CD1c-positive myeloid dendritic cell (primary cell): ENCODE measurements around the gene LAMP5.
A peak's percentile ranks its signal among the peaks of the same experiment; 100 is the strongest.

Experiments
- DNase-seq: peaks from one replicate; pipeline ENCODE4 v3.0.0-alpha.2; 2016; ENCODE audit errors: extremely low spot score

LAMP5 gene

DNA sequence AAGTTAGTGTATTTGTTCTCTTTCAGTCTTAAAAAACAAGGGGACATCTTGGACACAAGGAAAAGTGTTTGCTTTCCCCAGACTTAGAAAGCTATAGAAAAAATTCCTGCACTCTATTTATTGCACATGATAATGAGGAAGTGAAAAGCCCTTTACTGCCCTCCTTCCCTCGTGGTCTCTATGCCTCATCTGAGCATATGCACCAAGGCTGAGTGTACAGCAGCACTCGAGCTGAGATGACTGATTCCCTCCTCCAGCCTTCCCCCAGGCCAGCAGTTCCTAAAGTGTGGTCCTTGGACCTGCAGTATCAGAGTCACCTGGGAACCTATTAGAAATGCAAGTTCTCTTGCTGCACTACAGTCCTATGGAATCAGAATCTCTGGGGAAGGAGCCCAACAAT lies 14.3 kb upstream of the LAMP5 start:
- peak; percentile 85 for DNase-seq

DNA sequence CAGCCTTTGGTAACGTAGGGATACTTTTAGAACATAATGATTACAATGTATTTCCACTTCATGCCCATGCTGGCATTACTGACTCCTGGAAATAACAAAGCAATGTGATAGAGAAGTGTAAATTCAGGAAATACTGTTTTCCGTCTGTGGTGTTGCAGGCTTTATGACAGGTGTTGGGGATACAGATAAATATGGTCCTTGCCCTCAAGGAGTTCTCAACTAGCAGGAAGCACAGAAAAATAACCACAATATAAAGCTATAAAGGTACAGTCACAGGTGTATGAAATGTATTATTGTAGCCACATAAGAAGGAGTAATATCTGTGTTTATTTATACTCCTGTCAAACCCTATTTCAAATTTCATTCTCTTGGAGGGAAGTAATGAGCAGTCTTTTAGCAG lies 12.9 kb upstream of the LAMP5 start:
- DNase-seq: no peak

GRCh38 chr20:9503526-9504245 lies 10.7 kb upstream of the LAMP5 start:
- DNase-seq: peak; percentile 73

DNA sequence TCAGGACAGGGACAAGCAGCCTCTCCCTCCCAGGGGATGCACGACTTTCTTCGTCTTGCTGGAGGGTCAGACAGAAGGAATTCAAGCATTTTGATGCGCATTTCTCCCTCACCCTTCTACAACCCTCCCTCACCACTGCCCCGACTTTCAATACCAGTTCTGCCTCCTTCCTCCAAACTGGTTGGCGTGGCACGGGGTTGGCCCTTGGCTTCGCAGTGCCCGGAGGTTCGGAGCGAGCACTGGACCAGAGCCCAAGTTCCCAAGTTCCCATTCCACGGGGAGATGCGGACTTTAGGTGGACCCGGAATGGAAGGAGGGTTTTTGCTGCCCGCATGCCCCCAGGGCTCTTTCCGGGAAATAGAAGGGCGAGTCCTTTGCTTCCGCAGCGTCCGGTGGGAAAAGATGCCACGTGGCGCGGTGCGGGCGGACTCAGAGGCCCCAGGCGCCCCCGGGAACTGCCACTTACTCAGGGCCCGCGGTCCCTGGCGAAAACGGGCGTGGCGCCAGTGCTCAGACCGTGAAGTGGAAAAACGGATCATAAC lies 8.0 kb upstream of the LAMP5 start:
- peak; percentile 42 for DNase-seq

GRCh38 chr20:9506964-9507369 lies 7.4 kb upstream of the LAMP5 start:
- DNase-seq: no peak

DNA sequence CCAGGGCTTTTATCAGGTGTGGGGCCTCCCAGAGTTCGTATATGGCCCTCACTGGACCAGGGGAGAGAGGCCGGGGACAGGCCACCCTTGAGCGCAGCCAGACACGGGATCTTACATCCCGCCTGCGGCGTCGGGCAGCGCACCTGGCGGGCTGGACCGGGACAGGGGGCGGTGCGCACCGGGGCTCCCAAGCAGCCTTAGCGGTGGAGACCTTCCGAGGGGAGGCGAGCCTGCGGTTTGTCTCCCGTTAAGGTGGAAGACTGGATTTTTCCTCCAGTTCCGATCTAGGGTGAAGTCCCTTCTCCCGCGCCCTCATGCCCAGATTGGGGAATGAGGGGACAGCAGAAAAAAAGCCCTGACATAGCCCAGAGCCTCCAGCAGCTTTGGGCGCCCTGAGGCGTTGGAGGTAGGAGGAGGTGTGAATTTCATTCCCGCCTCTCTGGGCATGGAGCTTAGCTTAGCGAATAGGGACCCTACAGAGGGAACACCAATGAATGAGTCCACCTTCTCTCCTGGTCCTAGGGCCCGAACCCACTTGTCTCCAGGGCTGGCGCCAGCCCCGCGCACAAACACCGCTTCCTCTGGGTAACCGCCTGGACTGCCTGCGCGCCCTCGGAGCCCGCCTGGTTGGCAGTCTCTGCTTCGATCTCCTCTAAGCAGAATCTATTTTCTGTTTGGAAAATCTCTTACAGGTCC lies 6.7 kb upstream of the LAMP5 start:
- DNase-seq: no peak

DNA sequence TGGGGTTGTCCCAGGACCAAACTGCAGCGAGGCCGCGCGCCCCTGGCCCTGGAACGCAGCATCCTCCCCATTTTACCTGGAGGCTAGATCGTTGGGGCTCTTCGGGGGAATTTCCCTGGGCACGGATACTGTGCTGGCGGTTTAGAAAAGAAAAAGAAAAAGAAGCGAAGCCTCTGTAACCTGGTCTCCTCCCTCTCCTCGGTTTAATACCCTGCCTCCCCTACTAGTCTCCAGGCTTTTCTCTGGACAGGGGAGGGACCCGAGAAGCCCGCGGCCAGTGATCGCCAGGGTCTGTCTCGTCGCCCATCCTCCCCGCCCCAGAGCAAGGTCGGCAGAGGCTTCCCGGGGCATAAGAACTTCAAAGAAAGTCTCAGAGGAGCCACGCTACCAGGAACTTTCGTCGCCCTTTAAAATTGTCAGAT lies 6.1 kb upstream of the LAMP5 start:
- no peak for DNase-seq

DNA sequence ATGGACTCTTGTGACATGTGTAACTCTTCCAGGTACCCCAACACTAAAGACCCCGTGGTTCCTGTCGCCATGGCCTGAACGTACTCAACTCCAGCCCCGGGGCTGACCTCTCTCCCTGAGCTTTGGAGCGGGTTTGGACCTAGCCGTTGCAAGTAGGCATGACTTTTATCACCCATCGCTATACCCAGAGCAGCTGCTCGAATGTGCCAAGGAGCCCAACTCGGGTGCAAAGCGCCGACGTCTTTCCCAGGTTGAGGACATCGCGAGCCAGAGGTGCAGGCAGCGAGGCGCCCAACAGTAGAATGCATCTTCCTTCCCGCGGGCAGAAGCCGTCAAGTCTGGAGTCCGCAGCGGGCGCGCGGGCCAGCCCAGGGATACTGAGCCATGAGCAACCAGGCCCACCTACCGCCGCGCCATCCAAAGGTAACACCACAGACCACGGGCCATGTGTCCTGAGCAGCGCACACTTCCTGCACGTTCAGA lies 5.7 kb upstream of the LAMP5 start:
- DNase-seq: no peak

DNA sequence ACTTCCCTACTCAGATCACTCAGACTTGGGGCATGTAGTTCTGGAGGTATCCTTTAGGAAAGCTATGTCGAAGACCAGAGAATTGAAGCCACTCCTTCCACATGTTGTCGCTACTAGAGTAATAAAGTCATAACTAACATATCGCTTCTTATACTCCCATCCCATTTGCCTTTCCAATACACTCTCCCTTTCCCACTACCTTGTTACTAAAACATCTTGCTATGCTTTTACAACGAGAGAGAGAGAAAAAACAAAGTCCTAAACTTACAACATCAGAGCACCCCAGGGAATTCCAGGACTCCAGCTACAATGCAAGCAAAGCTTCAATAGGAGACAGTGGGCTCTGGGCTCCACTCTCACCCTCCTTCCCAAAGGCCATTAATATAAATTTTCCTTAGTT lies 5.1 kb upstream of the LAMP5 start:
- no peak for DNase-seq

- DNase-seq: peak; percentile 55
Measured at GRCh38 chr20:9510911-9511310, 3.5 kb upstream of the LAMP5 start.

DNA sequence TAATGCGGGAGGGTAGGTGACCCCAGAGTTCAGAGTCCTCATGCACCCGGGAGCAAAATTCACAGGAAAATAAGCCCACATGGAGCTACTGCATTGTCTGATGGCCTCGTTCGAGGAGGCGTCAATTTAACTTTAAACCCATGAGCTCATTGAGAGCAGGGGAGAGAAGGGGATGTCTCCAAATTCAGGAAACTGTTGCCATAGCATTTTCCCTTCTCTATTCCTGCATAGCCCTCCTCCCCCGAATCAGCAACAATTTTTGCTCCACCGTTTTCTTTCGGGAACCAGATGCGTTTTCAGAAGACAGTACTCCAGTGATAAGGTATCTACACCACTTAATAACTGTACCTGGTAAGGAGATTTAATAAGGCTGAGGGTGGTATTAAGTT lies 324 bp upstream of the LAMP5 start:
- peak; percentile 47 for DNase-seq

DNA sequence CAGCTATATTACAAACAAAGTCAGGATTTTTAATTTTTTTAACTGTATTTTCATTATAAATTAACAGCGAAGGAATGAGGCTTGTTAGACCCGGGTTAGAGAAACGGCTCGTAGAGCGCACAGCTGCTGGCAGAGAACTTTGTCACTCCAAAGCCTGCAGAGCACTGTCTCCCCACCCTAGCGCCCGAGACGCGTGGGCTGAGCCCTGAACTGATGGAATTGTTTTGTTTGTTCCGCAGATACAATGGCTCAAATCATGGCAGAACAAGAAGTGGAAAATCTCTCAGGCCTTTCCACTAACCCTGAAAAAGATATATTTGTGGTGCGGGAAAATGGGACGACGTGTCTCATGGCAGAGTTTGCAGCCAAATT lies 810 bp downstream of the LAMP5 start:
- DNase-seq: peak; percentile 65

GRCh38 chr20:9515741-9516233 lies 1.4 kb downstream of the LAMP5 start:
- peak; percentile 57 for DNase-seq

DNA sequence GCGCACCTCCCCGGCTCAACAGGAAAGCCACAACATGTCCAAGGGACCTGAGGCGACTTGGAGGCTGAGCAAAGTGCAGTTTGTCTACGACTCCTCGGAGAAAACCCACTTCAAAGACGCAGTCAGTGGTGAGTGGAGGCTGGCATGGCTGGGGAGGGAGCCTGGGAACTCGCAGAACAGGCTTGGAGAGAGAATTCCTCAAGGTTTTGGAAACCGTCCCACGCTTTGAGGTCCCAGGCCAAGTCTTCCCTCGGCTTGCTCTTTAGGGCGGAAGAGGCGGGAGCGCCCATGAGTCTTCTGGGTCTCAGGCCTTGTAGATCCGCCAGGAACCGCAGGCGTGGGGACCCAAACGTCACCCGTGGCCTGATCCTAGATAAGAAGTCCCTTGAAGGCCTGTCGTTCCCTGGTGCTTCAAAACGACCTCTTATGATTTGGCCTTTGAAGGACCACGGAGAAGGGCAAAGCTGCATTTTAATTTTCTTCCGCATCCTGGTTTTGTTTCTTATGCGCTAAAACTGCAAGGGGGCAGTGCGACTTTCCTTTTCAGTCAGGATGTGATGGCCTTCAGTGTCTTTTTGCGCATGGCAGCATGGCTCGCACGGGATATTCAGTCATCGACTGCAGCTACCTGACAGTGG lies 2.0 kb downstream of the LAMP5 start:
- DNase-seq: peak; percentile 33

DNA sequence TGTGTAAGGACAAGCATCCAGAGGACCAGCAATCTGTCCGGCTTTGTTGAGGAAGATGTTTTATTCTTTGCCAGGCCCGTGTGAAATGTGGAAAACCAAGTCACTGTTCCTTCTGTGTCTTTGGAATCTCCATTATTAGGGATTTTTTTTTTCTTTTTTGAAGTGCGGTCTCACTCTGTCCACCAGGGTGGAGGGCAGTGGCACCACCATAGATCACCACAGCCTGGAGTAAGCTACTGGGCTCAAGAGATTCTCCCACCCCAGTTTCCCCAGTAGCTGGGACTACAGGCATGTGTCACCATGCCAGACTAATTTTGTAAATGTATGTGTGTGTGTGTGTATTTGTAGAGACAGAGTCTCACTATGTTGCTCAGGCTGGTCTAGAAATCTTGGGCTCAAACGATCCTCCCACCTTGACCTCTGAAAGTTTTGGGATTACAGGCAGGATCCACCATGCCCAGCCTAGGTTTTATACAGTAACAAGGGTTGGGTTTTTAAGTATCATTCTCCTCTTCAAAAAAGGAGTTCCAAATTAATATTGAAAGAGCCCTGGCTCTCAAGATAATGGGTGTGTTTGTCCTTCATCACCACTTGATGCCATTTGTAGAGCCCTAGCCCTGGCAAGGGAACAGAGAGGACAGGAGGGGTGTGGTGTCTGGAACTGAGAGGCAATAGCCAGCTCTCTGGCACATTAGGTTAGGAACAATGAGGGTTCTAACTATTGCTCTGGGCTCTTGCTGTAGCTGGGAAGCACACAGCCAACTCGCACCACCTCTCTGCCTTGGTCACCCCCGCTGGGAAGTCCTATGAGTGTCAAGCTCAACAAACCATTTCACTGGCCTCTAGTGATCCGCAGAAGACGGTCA lies 3.1 kb downstream of the LAMP5 start:
- no peak for DNase-seq

GRCh38 chr20:9518576-9519175 lies 4.3 kb downstream of the LAMP5 start:
- DNase-seq: no peak

DNA sequence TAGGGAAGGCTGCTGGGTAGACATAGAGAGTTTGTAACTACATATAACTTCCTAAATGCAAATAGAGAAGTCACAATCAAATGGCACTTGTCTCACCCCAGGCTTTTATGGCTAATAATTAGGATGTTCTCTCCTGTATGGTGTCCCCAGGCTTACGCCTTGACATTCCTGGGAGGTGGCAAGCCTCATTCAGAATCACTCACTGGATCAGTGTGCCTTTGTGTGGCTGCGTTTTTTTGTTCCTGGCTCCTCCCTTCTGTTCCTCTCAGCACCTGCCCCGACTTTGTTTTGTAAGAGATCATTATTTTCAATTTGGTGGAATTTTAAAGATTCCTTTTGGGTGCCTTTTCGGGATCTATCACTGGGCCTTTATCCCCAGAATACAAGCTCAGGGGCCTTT lies 5.7 kb downstream of the LAMP5 start:
- DNase-seq: peak; percentile 24

DNA sequence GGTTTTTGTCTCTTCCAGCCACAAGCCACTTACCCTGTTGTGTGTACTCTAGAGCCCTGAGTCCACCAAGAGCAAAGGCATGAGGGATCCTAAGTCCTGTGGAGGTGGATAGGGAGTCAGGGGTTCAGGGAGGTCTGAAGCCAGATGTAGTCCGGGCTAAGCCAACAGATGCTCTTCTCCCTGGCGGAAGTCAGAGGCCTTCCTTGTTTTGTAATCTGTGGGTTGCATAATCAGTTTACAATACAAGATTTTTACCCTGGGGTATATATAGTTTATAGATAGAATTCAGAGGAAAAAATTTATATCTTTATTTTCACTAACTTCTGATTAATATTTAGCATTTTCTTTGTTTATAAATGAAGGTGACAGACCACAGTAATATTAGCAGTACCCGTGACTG lies 9.2 kb downstream of the LAMP5 start:
- peak; percentile 41 for DNase-seq

DNA sequence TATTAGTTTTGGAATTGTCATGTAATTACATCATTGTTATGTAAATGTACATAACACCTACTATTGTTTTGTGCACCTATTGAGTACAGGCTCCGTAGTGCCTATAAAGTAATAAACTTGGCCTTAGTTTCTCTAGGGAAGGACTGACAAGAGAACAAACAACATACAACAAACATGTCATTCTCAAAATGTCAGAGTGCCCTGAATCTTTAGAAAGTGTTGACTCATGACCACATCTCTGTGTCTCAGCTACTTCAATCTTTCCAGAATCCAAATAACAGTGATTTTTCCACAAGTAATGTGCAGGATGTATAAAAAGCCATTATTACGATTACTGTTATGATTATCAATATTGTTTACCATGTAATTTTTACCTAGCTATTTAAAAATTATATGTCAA lies 17.2 kb downstream of the LAMP5 start:
- DNase-seq: no peak

DNA sequence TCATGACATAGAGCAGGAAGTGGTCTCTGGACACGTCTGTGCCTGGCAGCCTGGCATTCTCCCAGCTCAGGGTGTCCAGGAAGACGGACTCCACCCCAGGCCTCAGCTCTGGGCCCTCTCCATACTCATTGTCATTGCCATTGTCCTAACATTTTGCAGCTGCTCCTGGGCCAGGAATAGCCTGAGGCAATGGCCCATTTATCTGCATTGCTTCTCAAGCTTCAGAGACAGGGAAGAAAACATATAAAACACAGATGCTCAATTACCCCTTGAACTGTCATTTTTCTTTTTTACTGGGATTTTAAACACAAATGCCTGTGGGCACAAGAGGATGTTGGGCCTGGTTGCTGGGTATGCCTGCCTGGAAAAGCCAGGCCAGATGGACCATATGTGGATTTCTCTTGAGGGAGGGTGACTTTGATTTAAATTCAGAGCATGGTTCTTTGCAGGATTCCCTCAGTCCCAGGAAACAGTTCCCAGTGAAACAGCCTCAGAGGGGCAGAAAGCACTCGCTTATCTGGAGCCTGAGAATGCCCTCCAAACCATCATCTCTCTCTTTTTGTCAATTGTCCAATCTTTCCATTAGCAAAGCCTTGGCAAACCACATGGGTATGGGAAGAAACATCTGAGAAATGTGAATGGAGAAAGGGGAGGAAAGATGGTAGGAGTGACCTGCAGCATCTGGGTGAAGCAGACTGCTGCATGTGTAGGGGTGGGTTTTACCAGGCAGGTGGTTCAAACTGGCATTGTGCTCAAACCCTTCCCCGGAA lies 17.9 kb downstream of the LAMP5 start:
- DNase-seq: no peak
